ENCODE results near the gene RASSF8. TPM values are rescaled to one million over a fixed set of nuclear protein-coding genes. Genes with fewer than 3 reads are reported as not detected.
A peak's percentile ranks its signal among the peaks of the same experiment; 100 is the strongest.

RASSF8 gene
- polyA plus RNA-seq, 1 experiment = 25.5 TPM

DNA sequence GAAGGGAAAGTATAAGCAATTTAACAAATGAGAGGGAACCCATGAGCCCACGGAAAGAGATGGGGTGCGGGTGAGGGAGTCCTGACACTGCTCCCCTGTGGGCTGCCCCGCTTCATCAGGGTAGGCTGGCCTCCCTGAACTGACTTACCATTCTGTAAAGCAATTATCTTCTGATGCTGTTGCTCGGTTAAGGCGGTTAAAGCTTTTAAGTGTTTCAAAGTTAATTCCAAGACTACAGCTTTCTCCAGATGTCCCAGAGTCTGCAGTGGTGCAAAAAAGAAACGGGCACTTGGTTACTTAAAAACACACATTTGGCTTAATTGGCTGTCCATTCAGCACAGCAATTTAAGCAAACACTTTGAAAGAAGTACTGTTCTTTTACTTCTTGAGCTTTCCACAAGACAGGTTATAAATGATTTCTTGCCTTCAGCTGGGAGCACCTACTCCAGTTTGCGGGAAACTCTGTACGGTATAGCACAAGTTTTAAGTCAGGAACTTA is 165.0 kb downstream of the RASSF8 start:
- H3K4me3 ChIP-seq (ENCODE audit: low read depth, low read length) = peak overlapping the region; percentile 60
- TF ChIP-seq, protein P1, sequence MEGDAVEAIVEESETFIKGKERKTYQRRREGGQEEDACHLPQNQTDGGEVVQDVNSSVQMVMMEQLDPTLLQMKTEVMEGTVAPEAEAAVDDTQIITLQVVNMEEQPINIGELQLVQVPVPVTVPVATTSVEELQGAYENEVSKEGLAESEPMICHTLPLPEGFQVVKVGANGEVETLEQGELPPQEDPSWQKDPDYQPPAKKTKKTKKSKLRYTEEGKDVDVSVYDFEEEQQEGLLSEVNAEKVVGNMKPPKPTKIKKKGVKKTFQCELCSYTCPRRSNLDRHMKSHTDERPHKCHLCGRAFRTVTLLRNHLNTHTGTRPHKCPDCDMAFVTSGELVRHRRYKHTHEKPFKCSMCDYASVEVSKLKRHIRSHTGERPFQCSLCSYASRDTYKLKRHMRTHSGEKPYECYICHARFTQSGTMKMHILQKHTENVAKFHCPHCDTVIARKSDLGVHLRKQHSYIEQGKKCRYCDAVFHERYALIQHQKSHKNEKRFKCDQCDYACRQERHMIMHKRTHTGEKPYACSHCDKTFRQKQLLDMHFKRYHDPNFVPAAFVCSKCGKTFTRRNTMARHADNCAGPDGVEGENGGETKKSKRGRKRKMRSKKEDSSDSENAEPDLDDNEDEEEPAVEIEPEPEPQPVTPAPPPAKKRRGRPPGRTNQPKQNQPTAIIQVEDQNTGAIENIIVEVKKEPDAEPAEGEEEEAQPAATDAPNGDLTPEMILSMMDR (IDR thresholded peaks at IDR 0.05; ENCODE audit: low read depth, low read length) = no peak
- ChIA-PET POLR2A (interaction anchor here (1.1 to 3.7 kb wide), 3 partner anchors 9 to 72 kb away, joined by 3 to 9 read pairs (median 6); partner anchors contain the start of gene SSPN), CTCF (interaction anchor here (0.6 to 5.0 kb wide), 5 partner anchors 490 to 579 kb away, joined by 3 to 50 read pairs (median 4); no protein-coding TSS in a partner anchor)
- H3K27me3 ChIP-seq (ENCODE audit: control insufficient read depth, insufficient read depth, low read length) = no peaks in the 10 kb centered on the region
- DNase-seq (ENCODE audit: low read depth, low spot score) = no peak
- H3K27ac ChIP-seq (ENCODE audit: low read depth, low read length) = no peak overlapping the region
- H3K9me3 ChIP-seq (ENCODE audit: control insufficient read depth, insufficient read depth, low read length) = no peaks in the 10 kb centered on the region; the same call in 1 of the 2 replicates

DNA sequence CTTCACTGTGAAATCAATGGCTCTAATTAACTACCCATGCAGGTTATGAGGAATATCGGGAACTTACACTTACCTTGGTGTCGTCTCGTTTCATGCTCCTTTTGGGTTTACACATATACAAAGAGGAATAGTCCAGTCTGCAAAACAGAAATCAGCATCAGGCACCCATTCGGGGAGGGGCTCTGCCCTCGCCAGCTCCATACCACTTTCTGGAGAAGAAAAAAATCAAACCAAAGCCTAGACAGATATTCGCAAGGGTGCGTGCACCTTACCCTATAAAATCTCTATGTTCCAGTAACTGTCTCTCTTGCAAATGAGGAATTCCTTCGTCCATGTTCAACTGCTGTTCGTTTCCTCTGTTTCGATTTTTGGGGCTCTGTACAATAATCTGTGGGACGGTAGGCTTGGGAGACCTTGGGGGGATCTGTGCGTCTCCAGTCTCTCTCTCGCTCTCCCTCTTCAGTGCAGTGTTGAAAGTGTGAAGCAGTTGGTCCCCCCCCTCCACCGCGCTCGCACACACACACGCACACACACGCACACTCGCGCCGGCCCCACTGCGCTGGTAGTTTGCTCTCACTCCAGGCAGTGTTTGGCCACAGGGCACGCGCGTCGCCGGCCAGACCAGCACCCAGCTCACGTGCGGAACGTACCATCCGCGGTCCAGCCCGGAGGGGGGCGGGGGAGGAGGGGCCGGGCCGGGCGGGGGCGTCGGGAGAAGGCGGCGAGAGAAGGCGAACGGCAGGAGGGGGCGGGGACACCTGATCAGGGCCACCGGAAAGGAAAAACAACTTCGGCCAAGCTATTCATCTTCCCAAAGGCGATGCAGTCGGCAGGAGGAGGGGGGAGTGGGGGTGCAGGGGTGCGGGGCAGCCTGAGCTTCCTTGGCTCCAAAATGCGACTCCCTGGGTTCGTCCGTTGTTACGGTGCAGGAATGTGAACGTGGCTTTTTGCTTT is 166.2 kb downstream of the RASSF8 start, which contains the start of gene BHLHE41:
Gene BHLHE41, minus strand, starts transcription at position 592 of the 954 bp plus-strand sequence. Its CDS starts 258 bp downstream, at position 334.
- POLR2A ChIA-PET = interaction anchor here (1.7 to 3.7 kb wide), 2 partner anchors 29 to 71 kb away, joined by 6 to 9 read pairs; partner anchors contain the start of gene SSPN
- TF ChIP-seq, protein P1 (IDR thresholded peaks at IDR 0.05; ENCODE audit: low read depth, low read length) = no peak
- CTCF ChIA-PET = interaction anchor here (0.6 to 1.9 kb wide), 6 partner anchors 15 to 1358 kb away, joined by 3 to 9 read pairs (median 5); no protein-coding TSS in a partner anchor
- no peak for DNase-seq (ENCODE audit: low read depth, low spot score)
- Histone ChIP-seq H3K27ac (ENCODE audit: low read depth, low read length) (peak within 1 kb of the TSS; percentile 23), H3K4me3 (ENCODE audit: low read depth, low read length) (peak within 1 kb of the TSS; percentile 75), H3K27me3 (ENCODE audit: control insufficient read depth, insufficient read depth, low read length) (no peaks in the 10 kb centered on the region), H3K9me3 (ENCODE audit: control insufficient read depth, insufficient read depth, low read length) (no peaks in the 10 kb centered on the region; the same call in 1 of the 2 replicates)

DNA sequence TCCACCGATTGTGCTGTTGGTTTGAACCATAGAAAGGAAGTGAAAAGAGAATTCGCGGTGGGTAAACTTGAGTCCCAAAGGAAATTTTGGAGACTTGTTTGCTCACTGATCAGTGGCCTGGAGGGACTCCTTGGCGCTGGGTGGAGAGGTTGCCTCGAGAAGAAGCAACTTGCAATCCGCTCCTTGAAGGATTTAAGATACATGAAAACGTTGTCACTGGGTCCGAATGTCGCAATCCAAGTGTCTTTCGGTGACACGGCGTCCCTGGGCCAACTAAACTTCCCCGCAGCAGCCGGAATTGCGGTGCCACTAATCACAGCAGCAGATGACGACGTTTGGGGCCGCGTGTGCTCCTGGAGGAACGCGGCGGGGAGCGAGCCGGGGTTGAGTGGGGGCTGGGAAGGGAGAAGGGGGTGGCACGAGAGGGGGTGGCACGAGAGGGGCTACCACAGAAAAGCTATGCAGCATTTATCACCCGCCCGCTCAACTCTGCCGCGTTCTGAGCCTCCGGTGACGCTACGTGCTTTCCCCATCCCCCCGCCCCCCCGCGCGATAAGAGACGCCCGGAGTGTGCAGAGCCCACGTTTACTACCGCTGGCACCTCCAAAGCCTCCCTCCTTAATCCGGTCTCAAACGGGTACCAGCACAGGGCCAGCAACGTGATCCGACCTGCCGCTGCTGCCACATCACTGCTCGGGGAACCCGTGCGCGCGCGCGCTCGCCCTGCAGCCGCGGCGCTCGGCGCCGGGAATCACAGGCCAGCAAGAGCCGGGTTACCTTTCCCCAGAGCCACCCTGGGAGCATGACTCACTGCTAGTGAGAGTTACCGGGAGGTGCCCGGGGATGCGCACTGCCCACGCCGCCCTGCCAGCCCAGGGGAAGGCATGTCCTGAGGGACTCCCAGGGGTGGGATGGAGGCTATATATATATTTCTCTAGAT is 167.2 kb downstream of the RASSF8 start:
- H3K9me3 ChIP-seq (ENCODE audit: control insufficient read depth, insufficient read depth, low read length) = no peaks in the 10 kb centered on the region; the same call in 1 of the 2 replicates
- DNase-seq (ENCODE audit: low read depth, low spot score) = no peak
- ChIA-PET POLR2A (interaction anchor here (1.7 kb wide), 1 partner anchor 70 kb away, joined by 6 read pairs; the partner anchor contains the start of gene SSPN), CTCF (interaction anchor here (1.3 to 1.9 kb wide), 2 partner anchors 28 to 576 kb away, joined by 6 to 9 read pairs; no protein-coding TSS in a partner anchor)
- H3K27me3 ChIP-seq (ENCODE audit: control insufficient read depth, insufficient read depth, low read length) = peaks cover 1% of the 10 kb centered on the region
- TF ChIP-seq, protein P1 (IDR thresholded peaks at IDR 0.05; ENCODE audit: low read depth, low read length) = no peak
- peak overlapping the region; percentile 65 for H3K27ac ChIP-seq (ENCODE audit: low read depth, low read length)
- H3K4me3 ChIP-seq (ENCODE audit: low read depth, low read length) = peak overlapping the region; percentile 75

DNA sequence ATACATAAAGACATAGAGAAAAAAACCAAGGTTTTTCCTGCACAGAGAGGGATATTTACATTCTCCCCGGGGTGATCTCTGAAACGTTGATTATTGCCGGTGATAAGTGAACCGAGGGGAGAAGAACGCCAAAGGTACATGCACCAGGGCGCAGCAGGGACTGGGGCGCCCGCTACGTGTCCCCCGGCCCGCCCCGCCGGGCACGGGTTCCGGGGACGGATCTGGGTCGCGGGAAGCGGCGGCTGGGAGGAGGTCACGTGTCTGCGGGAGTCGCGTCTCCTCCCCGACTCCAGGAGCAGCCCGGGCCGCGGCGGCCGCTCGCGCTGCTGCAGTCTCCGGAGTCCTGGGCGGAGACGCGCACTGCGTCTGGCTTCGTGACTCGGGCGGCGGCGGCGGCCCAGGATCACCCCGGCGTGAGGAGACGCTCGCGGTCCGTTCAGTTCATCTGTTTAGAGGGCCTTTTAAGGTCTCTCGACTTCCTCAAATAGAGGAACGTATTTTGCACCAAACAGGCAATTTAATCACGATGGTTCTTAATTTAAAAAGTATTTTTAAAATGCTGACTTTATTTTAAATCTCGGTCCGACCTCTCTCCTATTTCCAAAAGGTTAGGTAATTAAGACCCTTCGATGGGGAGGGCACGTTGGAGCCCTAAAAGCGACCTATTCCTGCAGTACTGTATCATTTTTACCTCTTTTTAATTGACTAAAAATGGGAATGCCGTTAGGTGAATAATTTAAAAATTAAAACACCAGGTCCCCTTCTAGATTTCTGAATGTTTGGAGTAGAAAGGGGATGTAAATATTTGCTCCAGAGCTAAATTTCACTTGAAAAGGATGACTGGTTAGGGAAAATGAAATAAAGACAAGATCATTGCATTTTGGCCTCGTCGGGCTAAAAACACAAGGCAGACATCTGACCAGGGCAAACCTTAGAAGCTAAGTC is 168.1 kb downstream of the RASSF8 start:
- POLR2A ChIA-PET = no interaction called here
- peak overlapping the region; percentile 65 for H3K27ac ChIP-seq (ENCODE audit: low read depth, low read length)
- CTCF ChIA-PET = interaction anchor here (0.7 kb wide), 1 partner anchor 525 kb away, joined by 3 read pairs; no protein-coding TSS in a partner anchor

More for the DNA sequence above, 168.1 kb downstream of the RASSF8 start:
- Histone ChIP-seq H3K27me3 (ENCODE audit: control insufficient read depth, insufficient read depth, low read length) (peaks cover 5% of the 10 kb centered on the region), H3K9me3 (ENCODE audit: control insufficient read depth, insufficient read depth, low read length) (no peaks in the 10 kb centered on the region; the same call in 1 of the 2 replicates), H3K4me3 (ENCODE audit: low read depth, low read length) (peak overlapping the region; percentile 75)
- DNase-seq (ENCODE audit: low read depth, low spot score) = no peak
- TF ChIP-seq, protein P1 (IDR thresholded peaks at IDR 0.05; ENCODE audit: low read depth, low read length) = no peak

Measured in AG04450 (cell line).